ENCODE data around the gene PCDHB15.
"Not testable (repeated sequence)": the region's sequence is repeated elsewhere in the genome, so short reads cannot be mapped to it uniquely, and the experiment has no call there.

PCDHB15 gene

GRCh38 chr5:141245250-141245717 lies at the start of gene PCDHB15:
TSS of gene PCDHB15 (plus strand) at chr5:141245395. CDS start at chr5:141245579, 184 bp downstream.
- DNase-seq (ENCODE audit: low spot score) = peak; percentile 25

- no peak for DNase-seq (ENCODE audit: low spot score)
Observed at GRCh38 chr5:141196363-141196762, 48.8 kb upstream of the PCDHB15 start.

GRCh38 chr5:141199359-141200235 lies 45.6 kb upstream of the PCDHB15 start, which contains the start of gene PCDHB11:
TSS of gene PCDHB11 (plus strand) at chr5:141199627. CDS start at chr5:141199775, 148 bp downstream.
- DNase-seq (ENCODE audit: low spot score) = no peak

- DNase-seq (ENCODE audit: low spot score) = not testable (repeated sequence)
Observed at GRCh38 chr5:141201126-141201525, 44.1 kb upstream of the PCDHB15 start.

- not testable (repeated sequence) for DNase-seq (ENCODE audit: low spot score)
Observed at GRCh38 chr5:141201646-141202045, 43.5 kb upstream of the PCDHB15 start.

GRCh38 chr5:141208478-141208877 lies 36.7 kb upstream of the PCDHB15 start, which contains the start of gene PCDHB12:
TSS of gene PCDHB12 (plus strand) at chr5:141208719. CDS start at chr5:141208908, 189 bp downstream.
- no peak for DNase-seq (ENCODE audit: low spot score)

- not testable (repeated sequence) for DNase-seq (ENCODE audit: low spot score)
Observed at GRCh38 chr5:141210281-141210680, 34.9 kb upstream of the PCDHB15 start.

- not testable (repeated sequence) for DNase-seq (ENCODE audit: low spot score)
Observed at GRCh38 chr5:141210849-141211248, 34.3 kb upstream of the PCDHB15 start.

- DNase-seq (ENCODE audit: low spot score) = peak; percentile 9
Observed at GRCh38 chr5:141213656-141214339, 31.4 kb upstream of the PCDHB15 start, which contains the start of gene PCDHB13. TSS of gene PCDHB13 (plus strand) at chr5:141213919. CDS start at chr5:141214124, 205 bp downstream.

- DNase-seq (ENCODE audit: low spot score) = not testable (repeated sequence)
Observed at GRCh38 chr5:141214583-141214982, 30.6 kb upstream of the PCDHB15 start.

GRCh38 chr5:141215504-141215903 lies 29.7 kb upstream of the PCDHB15 start:
- not testable (repeated sequence) for DNase-seq (ENCODE audit: low spot score)

GRCh38 chr5:141216035-141216434 lies 29.2 kb upstream of the PCDHB15 start:
- DNase-seq (ENCODE audit: low spot score) = not testable (repeated sequence)

GRCh38 chr5:141223112-141223783 lies 21.9 kb upstream of the PCDHB15 start, which contains the start of gene PCDHB14:
TSS of gene PCDHB14 (plus strand) at chr5:141223343. CDS start at chr5:141223506, 163 bp downstream.
- DNase-seq (ENCODE audit: low spot score) = peak; percentile 12

- DNase-seq (ENCODE audit: low spot score) = not testable (repeated sequence)
Observed at GRCh38 chr5:141224844-141225243, 20.4 kb upstream of the PCDHB15 start.

GRCh38 chr5:141225421-141225820 lies 19.8 kb upstream of the PCDHB15 start:
- not testable (repeated sequence) for DNase-seq (ENCODE audit: low spot score)

- no peak for DNase-seq (ENCODE audit: low spot score)
Observed at GRCh38 chr5:141234109-141234667, 11.0 kb upstream of the PCDHB15 start.

GRCh38 chr5:141235922-141236321 lies 9.3 kb upstream of the PCDHB15 start:
- DNase-seq (ENCODE audit: low spot score) = not testable (repeated sequence)

- no peak for DNase-seq (ENCODE audit: low spot score)
Observed at GRCh38 chr5:141236516-141237313, 8.5 kb upstream of the PCDHB15 start.

GRCh38 chr5:141241496-141241895 lies 3.7 kb upstream of the PCDHB15 start:
- no peak for DNase-seq (ENCODE audit: low spot score)

GRCh38 chr5:141246971-141247370 lies 1.8 kb downstream of the PCDHB15 start:
- DNase-seq (ENCODE audit: low spot score) = not testable (repeated sequence)
